C4-2B (cell line): ENCODE data around the gene NGFR.

Experiments used
- CTCF ChIP-seq: fragments of 450-650 bp; conservative IDR thresholded peaks from 2 replicates; pipeline ENCODE4 v1.5.1; 2017; ENCODE audit warnings: mild to moderate bottlenecking
- ZFX ChIP-seq: fragments of 450-650 bp; IDR thresholded peaks from 2 replicates; pipeline ENCODE4 v1.6.1; 2017

- TF ChIP-seq CTCF = no peak
- no peak for TF ChIP-seq ZFX
These were observed 9.0 kb upstream of the NGFR start for GRCh38 chr17:49486012-49486641.
